ENCODE results near the gene IL9. TPM values are rescaled to one million over a fixed set of nuclear protein-coding genes. Genes with fewer than 3 reads are reported as not detected.

Gene IL9
- total RNA-seq, 4 donors from 2014 or later = not detected

GRCh38 chr5:135873831-135874230 lies 21.8 kb downstream of the IL9 start:
- no peak overlapping the region for H3K4me3 ChIP-seq
- DNase-seq = no peak
- TF ChIP-seq POLR2A (IDR thresholded peaks at IDR 0.05) = no peak
- TF ChIP-seq CTCF (IDR thresholded peaks at IDR 0.05) = no peak
- WGBS, 2 donors = 71 to 83% methylated on average over 4 to 5 of the region's 5 CpGs
- H3K9me3 ChIP-seq = no peaks in the 10 kb centered on the region
- H3K4me1 ChIP-seq = no peaks in the 10 kb centered on the region
- H3K27ac ChIP-seq = no peak overlapping the region
- peaks cover 0 to 4% (median 0%) of the 10 kb centered on the region in 4 donors for H3K27me3 ChIP-seq
- intact Hi-C loops (cut with DNase I) = no loop called here
- no peaks in the 10 kb centered on the region for H3K36me3 ChIP-seq

- no peaks in the 10 kb centered on the region for H3K36me3 ChIP-seq
- 83 to 89% methylated on average over 1 of the region's 11 CpGs for WGBS, 2 donors
- no peak for TF ChIP-seq POLR2A (IDR thresholded peaks at IDR 0.05)
- TF ChIP-seq CTCF (IDR thresholded peaks at IDR 0.05) = no peak
- peaks cover 0 to 4% (median 0%) of the 10 kb centered on the region in 4 donors for H3K27me3 ChIP-seq
- H3K9me3 ChIP-seq = no peaks in the 10 kb centered on the region
- no peaks in the 10 kb centered on the region for H3K4me1 ChIP-seq
- H3K27ac ChIP-seq = no peak overlapping the region
- intact Hi-C loops (cut with DNase I) = no loop called here
- no peak for DNase-seq
- H3K4me3 ChIP-seq = no peak overlapping the region
These were observed 24.2 kb downstream of the IL9 start for GRCh38 chr5:135871268-135871915.

GRCh38 chr5:135869935-135870334 lies 25.7 kb downstream of the IL9 start:
- WGBS, 2 donors = 62 to 70% methylated on average over 3 of the region's 3 CpGs
- intact Hi-C loops (cut with DNase I) = no loop called here
- H3K27me3 ChIP-seq = peaks cover 0 to 4% (median 0%) of the 10 kb centered on the region in 4 donors
- no peaks in the 10 kb centered on the region for H3K36me3 ChIP-seq
- no peaks in the 10 kb centered on the region for H3K9me3 ChIP-seq
- no peak overlapping the region for H3K4me3 ChIP-seq
- H3K4me1 ChIP-seq = no peaks in the 10 kb centered on the region
- no peak overlapping the region for H3K27ac ChIP-seq
- TF ChIP-seq CTCF (IDR thresholded peaks at IDR 0.05) (no peak), POLR2A (IDR thresholded peaks at IDR 0.05) (no peak)
- no peak for DNase-seq

- H3K4me3 ChIP-seq = no peak overlapping the region
- TF ChIP-seq CTCF (IDR thresholded peaks at IDR 0.05) (no peak), POLR2A (IDR thresholded peaks at IDR 0.05) (no peak)
- no peak overlapping the region for H3K27ac ChIP-seq
- no peaks in the 10 kb centered on the region for H3K36me3 ChIP-seq
- H3K27me3 ChIP-seq = no peaks in the 10 kb centered on the region
- no peak for DNase-seq
- intact Hi-C loops (cut with DNase I) = no loop called here
- 71 to 81% methylated on average over 2 of the region's 2 CpGs for WGBS, 2 donors
- no peaks in the 10 kb centered on the region for H3K4me1 ChIP-seq
- no peaks in the 10 kb centered on the region for H3K9me3 ChIP-seq
These were observed 26.4 kb downstream of the IL9 start for GRCh38 chr5:135869276-135869675.

- TF ChIP-seq POLR2A (IDR thresholded peaks at IDR 0.05) (no peak), CTCF (IDR thresholded peaks at IDR 0.05) (no peak)
- Histone ChIP-seq H3K9me3 (no peaks in the 10 kb centered on the region), H3K27ac (no peak overlapping the region), H3K4me3 (no peak overlapping the region), H3K36me3 (no peaks in the 10 kb centered on the region), H3K27me3 (no peaks in the 10 kb centered on the region), H3K4me1 (no peaks in the 10 kb centered on the region)
- DNase-seq = no peak
- 44 to 83% methylated on average over 2 of the region's 2 CpGs for WGBS, 2 donors
- intact Hi-C loops (cut with DNase I) = no loop called here
These were observed 27.0 kb downstream of the IL9 start for GRCh38 chr5:135868681-135869080.
